Skeletal muscle tissue (tissue), 4 donors: ENCODE measurements around the gene SWI5. TPM values are rescaled to one million over a fixed set of nuclear protein-coding genes. Genes with fewer than 3 reads are reported as not detected.

Source experiments
- H3K27ac ChIP-seq: one replicate; pipeline ENCODE4 v1.7.0; 2013; ENCODE audit warnings: mild to moderate bottlenecking, low read depth, low read length, inconsistent platforms
- H3K27me3 ChIP-seq, 3 donors: one replicate each; pipeline ENCODE4 v1.7.0; 2013; ENCODE audit warnings: low read length in 3 of 3; ENCODE audit not compliant: control insufficient read depth in 3 of 3, insufficient read depth in 3 of 3
- H3K36me3 ChIP-seq, 3 donors: one replicate each; pipeline ENCODE4 v1.7.0; 2013; ENCODE audit warnings: low read length in 3 of 3; ENCODE audit not compliant: control insufficient read depth in 3 of 3, insufficient read depth in 3 of 3
- H3K4me1 ChIP-seq, 3 donors: one replicate each; pipeline ENCODE4 v1.7.0; 2013; ENCODE audit warnings: low read length in 3 of 3, mild to moderate bottlenecking in 3 of 3; ENCODE audit not compliant: control insufficient read depth in 3 of 3, insufficient read depth in 3 of 3
- H3K4me3 ChIP-seq, 3 donors: one replicate each; pipeline ENCODE4 v1.7.0; 2013; ENCODE audit warnings: low read length in 3 of 3
- H3K9ac ChIP-seq, 3 donors: one replicate each; pipeline ENCODE4 v1.7.0; 2013; ENCODE audit warnings: low read length in 3 of 3, mild to moderate bottlenecking in 3 of 3, moderate library complexity in 2 of 3, low read depth in 1 of 3
- H3K9me3 ChIP-seq, 3 donors: one replicate each; pipeline ENCODE4 v1.7.0; 2013; ENCODE audit warnings: low read length in 3 of 3; ENCODE audit not compliant: control insufficient read depth in 3 of 3
- total RNA-seq: library from RNA; depleted of rRNA; stranded (reverse); fragments of >200 nt; gene quantifications from one replicate; pipeline ENCODE4 v1.2.3, GENCODE V29; 2014
- donor health status: Osteomylitis.

SWI5 gene
- total RNA-seq, 1 donor from 2014 or later = 17.7 TPM

GRCh38 chr9:128251732-128252100, 24.4 kb upstream of the SWI5 start:
- H3K9ac ChIP-seq = no peak overlapping the region
- peaks cover 7 to 33% (median 24%) of the 10 kb centered on the region in 3 donors for H3K27me3 ChIP-seq
- H3K9me3 ChIP-seq = no peaks in the 10 kb centered on the region
- H3K4me1 ChIP-seq = peaks cover 5 to 12% (median 6%) of the 10 kb centered on the region in 3 donors
- H3K36me3 ChIP-seq = peaks cover 0 to 4% (median 0%) of the 10 kb centered on the region in 3 donors
- H3K4me3 ChIP-seq = no peak overlapping the region
- no peak overlapping the region for H3K27ac ChIP-seq

DNA sequence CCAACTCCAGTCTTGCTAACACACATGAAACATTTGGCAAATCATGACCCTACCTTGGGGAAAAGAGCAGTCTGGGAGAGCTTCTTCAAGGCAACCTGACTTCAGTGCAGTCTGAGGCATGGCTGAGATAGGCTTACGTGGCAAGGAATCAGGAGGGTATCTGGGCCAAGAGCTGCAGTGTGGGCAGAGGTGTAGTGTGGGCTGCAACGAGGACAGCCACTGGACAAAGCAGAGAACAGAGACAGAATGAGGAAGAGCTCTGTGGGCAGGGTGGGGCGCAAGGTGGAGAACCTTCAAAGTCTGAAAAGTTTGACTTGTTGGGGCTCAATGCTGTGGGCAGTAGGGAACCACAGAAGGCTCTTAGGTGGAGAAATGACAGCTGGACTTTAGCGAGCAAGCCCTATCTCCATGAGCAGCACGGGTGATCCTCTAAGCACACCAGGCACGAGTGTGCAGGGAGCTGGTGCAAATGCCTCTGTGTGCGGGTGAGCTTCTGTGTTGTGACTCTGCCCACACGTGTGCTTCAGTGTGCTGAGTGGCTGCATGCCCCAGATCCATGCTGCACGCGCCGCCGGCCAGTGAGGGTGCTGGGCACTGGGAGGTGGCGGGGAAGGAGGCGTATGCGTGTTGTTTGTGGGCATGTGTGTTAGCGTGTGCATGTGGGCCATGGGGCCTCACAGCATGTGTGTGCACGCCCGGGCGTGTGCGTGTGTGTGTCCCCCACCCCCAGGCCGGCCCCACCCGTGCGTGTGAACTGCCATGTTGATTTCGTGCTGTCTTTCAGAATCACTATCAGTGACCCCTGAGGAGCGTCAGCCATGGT, 23.5 kb upstream of the SWI5 start:
- H3K27me3 ChIP-seq = peaks cover 7 to 33% (median 20%) of the 10 kb centered on the region in 3 donors
- H3K9ac ChIP-seq = no peak overlapping the region
- H3K36me3 ChIP-seq = peaks cover 3 to 12% (median 6%) of the 10 kb centered on the region in 3 donors
- H3K4me3 ChIP-seq = no peak overlapping the region
- no peaks in the 10 kb centered on the region for H3K9me3 ChIP-seq
- no peak overlapping the region for H3K27ac ChIP-seq
- peaks cover 5 to 12% (median 6%) of the 10 kb centered on the region in 3 donors for H3K4me1 ChIP-seq

DNA sequence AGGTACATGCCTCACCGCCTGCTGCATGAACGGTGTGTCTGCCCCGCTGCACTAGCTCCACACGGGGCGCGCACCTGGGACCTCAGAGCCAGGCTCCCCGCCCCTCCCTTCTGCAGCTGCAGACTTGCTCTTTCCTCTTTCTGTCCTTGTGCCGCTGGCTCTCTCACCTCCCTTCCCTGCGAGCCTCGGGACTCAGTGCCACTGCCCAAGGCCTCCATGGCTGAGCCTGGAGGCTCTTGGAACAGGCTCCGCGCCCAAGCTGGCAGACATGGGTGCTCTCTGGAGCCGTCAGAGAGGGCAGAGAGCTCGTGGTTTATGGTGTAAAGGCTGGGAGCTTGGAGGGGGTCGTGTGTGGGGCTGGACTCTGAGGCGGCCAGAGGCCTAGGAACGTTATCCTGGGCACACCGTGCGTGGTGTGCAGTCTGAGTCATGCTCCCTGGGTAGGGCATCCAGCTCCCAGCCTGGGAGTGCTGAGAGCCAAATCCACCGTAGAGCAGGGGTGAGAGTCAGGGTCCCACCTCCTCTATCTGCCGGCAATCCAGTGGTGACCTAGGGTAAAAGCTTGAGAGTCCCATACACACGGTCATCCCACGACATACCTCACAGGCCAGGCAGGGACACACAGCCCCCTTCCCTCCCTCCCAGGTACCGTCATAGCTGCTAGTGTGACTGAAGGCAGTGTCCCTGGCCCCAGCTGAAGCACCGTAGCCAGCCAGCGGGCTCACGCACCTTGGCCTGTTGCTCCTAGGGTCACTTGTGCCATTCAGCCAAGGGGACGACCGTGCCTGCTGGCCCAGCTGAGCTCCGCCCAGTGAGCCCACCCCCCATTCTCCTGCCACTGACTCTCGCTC, 22.7 kb upstream of the SWI5 start:
- Histone ChIP-seq H3K9me3 (no peaks in the 10 kb centered on the region), H3K27me3 (peaks cover 7 to 32% (median 20%) of the 10 kb centered on the region in 3 donors), H3K4me3 (no peak overlapping the region), H3K27ac (no peak overlapping the region), H3K4me1 (peaks cover 5 to 12% (median 6%) of the 10 kb centered on the region in 3 donors), H3K9ac (no peak overlapping the region), H3K36me3 (peaks cover 11 to 18% (median 13%) of the 10 kb centered on the region in 3 donors)

DNA sequence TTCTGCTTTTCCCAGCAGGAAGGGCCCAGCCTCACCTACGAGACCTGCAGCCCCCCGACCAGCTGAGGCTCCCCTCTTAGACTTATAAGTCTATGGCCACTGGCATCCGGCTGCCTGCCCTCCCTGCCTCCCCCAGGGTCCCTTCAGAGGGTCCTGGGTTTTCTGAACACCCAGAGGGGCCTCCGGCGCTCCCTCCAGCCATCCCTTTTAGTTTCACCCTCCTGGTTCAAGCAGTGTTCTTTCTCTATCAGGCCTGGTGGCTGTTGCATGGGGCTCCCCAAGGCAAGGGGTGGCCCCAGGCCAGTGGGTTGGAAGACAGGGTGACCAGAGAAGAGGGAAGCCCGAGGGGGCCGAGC, 22.1 kb upstream of the SWI5 start:
- Histone ChIP-seq H3K9me3 (no peaks in the 10 kb centered on the region), H3K4me3 (no peak overlapping the region), H3K27me3 (peaks cover 7 to 29% (median 20%) of the 10 kb centered on the region in 3 donors), H3K4me1 (peaks cover 5 to 12% (median 6%) of the 10 kb centered on the region in 3 donors), H3K27ac (no peak overlapping the region), H3K36me3 (peaks cover 15 to 23% (median 19%) of the 10 kb centered on the region in 3 donors), H3K9ac (no peak overlapping the region)

GRCh38 chr9:128254362-128254761, 21.7 kb upstream of the SWI5 start:
- no peak overlapping the region for H3K27ac ChIP-seq
- no peaks in the 10 kb centered on the region for H3K9me3 ChIP-seq
- no peak overlapping the region for H3K9ac ChIP-seq
- no peak overlapping the region for H3K4me3 ChIP-seq
- H3K27me3 ChIP-seq = peaks cover 7 to 29% (median 20%) of the 10 kb centered on the region in 3 donors
- peaks cover 5 to 12% (median 6%) of the 10 kb centered on the region in 3 donors for H3K4me1 ChIP-seq
- peaks cover 19 to 26% (median 23%) of the 10 kb centered on the region in 3 donors for H3K36me3 ChIP-seq

DNA sequence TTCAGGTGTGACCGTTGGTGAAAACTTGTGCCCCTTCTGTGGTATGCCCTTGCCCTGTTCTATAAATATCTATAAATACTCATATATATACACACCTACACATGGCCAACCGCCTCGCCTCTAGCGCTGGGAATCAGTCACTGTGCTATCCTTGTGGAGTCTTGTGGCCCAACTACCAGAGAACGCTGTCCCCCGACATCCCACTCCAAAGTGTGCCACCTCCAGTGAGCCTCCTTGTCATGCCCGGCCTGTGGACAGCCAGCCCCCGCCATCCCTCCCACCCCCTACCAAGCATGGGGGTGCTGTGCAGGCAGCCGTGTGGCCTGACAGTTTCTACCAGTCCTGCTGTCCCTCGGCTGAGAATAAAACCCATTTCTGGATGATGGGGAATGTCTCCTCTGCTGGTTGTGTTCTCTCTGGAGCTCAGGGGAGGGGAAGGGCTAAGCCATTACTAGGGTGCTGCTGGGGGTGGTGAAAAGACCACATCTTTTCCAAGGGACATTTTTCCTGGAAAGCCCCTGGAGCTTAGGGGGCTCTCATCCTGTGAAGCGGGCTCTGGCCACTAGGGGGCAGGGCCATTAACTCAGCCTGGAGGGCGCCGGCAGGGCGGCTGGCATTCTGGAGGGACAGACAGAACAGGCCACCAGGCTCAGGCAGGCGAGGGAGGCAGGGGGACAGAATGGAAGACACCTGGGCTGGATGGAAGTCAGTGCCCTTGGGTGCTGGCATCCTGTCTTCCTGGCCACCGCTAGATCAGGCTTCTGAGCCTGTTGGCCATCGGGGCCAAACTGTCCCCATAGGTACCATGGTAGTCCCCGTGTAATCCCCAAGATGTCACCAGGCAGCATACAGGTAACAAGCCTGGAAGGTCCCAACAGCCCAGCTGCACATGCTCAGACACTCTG, 21.0 kb upstream of the SWI5 start:
- Histone ChIP-seq H3K9me3 (no peaks in the 10 kb centered on the region), H3K9ac (no peak overlapping the region), H3K36me3 (peaks cover 27 to 34% (median 31%) of the 10 kb centered on the region in 3 donors), H3K27me3 (peaks cover 7 to 26% (median 18%) of the 10 kb centered on the region in 3 donors), H3K4me1 (peaks cover 5 to 12% (median 6%) of the 10 kb centered on the region in 3 donors), H3K27ac (no peak overlapping the region), H3K4me3 (no peak overlapping the region)

DNA sequence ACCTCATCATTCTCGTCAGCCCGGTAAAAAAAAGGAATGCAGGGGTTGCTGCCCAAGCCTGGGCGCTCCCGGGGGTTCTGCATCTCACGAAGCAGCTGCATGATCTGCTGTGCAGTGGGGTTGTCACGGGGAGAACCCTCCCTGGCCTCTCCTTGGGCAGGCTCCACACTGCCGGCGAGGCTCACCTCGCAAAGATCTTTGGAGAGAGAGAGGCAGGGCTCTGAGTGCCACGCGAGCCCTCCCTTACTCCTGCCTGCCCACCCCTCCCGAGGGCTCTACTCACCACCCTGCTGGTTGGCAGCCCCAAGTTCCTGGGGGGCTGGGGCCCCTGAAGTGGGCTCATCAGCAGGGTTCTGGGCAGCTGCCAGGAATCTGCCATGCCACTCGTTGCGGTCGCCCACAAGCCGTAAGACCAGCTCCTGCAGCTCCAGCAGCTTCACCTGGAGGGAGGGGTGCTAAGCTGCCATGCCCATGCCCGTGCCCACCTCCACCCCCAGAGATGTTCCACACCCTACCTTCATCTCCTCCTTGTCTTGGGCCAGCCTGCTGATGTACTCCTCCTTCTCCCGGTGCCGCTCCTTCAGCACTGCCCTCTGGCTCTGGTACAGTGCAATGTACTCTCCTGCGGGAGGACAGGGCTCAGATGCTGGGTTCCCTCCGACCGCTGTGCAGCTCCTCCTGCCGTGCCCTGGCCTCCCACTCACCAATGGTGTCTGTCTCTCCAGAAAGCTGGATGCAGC, 18.8 kb upstream of the SWI5 start:
- Histone ChIP-seq H3K36me3 (peaks cover 48 to 54% (median 52%) of the 10 kb centered on the region in 3 donors), H3K9me3 (no peaks in the 10 kb centered on the region), H3K4me3 (no peak overlapping the region), H3K9ac (no peak overlapping the region), H3K27ac (no peak overlapping the region), H3K27me3 (peaks cover 0 to 10% (median 3%) of the 10 kb centered on the region in 3 donors), H3K4me1 (no peaks in the 10 kb centered on the region)

DNA sequence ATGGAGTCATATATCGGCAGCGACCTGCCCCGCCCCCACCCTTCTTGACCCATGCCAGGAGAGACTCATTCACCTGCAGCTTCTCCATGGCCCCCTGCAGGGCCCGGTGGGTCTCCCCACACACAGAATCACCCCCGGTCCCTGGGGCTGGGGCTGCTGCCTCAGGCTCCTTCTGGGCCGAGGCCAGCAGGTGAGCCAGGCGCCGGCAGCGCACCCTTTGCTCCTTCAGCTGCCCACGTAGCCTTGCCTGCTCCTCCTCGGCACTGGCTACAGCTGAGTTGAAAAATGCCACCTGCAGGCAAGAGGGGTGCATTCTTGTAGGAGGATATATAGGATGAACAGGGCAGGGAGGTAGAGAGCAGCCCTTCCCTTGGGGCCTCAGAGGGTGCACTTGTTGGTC, 18.2 kb upstream of the SWI5 start:
- Histone ChIP-seq H3K27me3 (peaks cover 0 to 5% (median 0%) of the 10 kb centered on the region in 3 donors), H3K9me3 (no peaks in the 10 kb centered on the region), H3K4me3 (no peak overlapping the region), H3K4me1 (no peaks in the 10 kb centered on the region), H3K36me3 (peaks cover 54 to 60% (median 58%) of the 10 kb centered on the region in 3 donors), H3K9ac (no peak overlapping the region), H3K27ac (no peak overlapping the region)

- H3K4me3 ChIP-seq = no peak overlapping the region
- no peaks in the 10 kb centered on the region for H3K4me1 ChIP-seq
- H3K27me3 ChIP-seq = peaks cover 0 to 5% (median 0%) of the 10 kb centered on the region in 3 donors
- no peak overlapping the region for H3K27ac ChIP-seq
- H3K9me3 ChIP-seq = no peaks in the 10 kb centered on the region
- H3K9ac ChIP-seq = no peak overlapping the region
- peaks cover 58 to 63% (median 61%) of the 10 kb centered on the region in 3 donors for H3K36me3 ChIP-seq
These were observed 17.8 kb upstream of the SWI5 start for GRCh38 chr9:128258326-128258725.
